ENCODE data around the gene TUBB8B.
"Not testable (repeated sequence)": the region's sequence is repeated elsewhere in the genome, so short reads cannot be mapped to it uniquely, and the experiment has no call there.

The TUBB8B gene

GRCh38 chr18:80881-81280, 31.5 kb upstream of the TUBB8B start:
- H3K9me3 ChIP-seq (ENCODE audit: control insufficient read depth in 1 of 2, low read length in 2 of 2); H3K4me3 ChIP-seq (ENCODE audit: low read depth in 1 of 2, low read length in 2 of 2); H3K27me3 ChIP-seq (ENCODE audit: low read depth, low read length); H3K27ac ChIP-seq (ENCODE audit: low read length); H3K4me1 ChIP-seq (ENCODE audit: control insufficient read depth in 1 of 2, insufficient read depth in 2 of 2, low read length in 2 of 2); H3K36me3 ChIP-seq (ENCODE audit: control insufficient read depth in 1 of 2, insufficient read depth in 2 of 2, low read length in 2 of 2): not testable (repeated sequence)

GRCh38 chr18:80202-80601, 30.8 kb upstream of the TUBB8B start:
- H3K4me1 ChIP-seq (ENCODE audit: control insufficient read depth in 1 of 2, insufficient read depth in 2 of 2, low read length in 2 of 2); H3K4me3 ChIP-seq (ENCODE audit: low read depth in 1 of 2, low read length in 2 of 2); H3K9me3 ChIP-seq (ENCODE audit: control insufficient read depth in 1 of 2, low read length in 2 of 2); H3K27me3 ChIP-seq (ENCODE audit: low read depth, low read length); H3K27ac ChIP-seq (ENCODE audit: low read length); H3K36me3 ChIP-seq (ENCODE audit: control insufficient read depth in 1 of 2, insufficient read depth in 2 of 2, low read length in 2 of 2): not testable (repeated sequence)

- H3K27ac ChIP-seq (ENCODE audit: low read length); H3K36me3 ChIP-seq (ENCODE audit: control insufficient read depth in 1 of 2, insufficient read depth in 2 of 2, low read length in 2 of 2); H3K4me3 ChIP-seq (ENCODE audit: low read depth in 1 of 2, low read length in 2 of 2); H3K4me1 ChIP-seq (ENCODE audit: control insufficient read depth in 1 of 2, insufficient read depth in 2 of 2, low read length in 2 of 2); H3K9me3 ChIP-seq (ENCODE audit: control insufficient read depth in 1 of 2, low read length in 2 of 2); H3K27me3 ChIP-seq (ENCODE audit: low read depth, low read length): not testable (repeated sequence)
Measured at GRCh38 chr18:75525-76160, 26.2 kb upstream of the TUBB8B start.

GRCh38 chr18:73181-73777, 23.9 kb upstream of the TUBB8B start:
- H3K27ac ChIP-seq (ENCODE audit: low read length); H3K27me3 ChIP-seq (ENCODE audit: low read depth, low read length); H3K36me3 ChIP-seq (ENCODE audit: control insufficient read depth in 1 of 2, insufficient read depth in 2 of 2, low read length in 2 of 2); H3K4me3 ChIP-seq (ENCODE audit: low read depth in 1 of 2, low read length in 2 of 2); H3K9me3 ChIP-seq (ENCODE audit: control insufficient read depth in 1 of 2, low read length in 2 of 2); H3K4me1 ChIP-seq (ENCODE audit: control insufficient read depth in 1 of 2, insufficient read depth in 2 of 2, low read length in 2 of 2): not testable (repeated sequence)

- H3K27me3 ChIP-seq (ENCODE audit: low read depth, low read length); H3K9me3 ChIP-seq (ENCODE audit: control insufficient read depth in 1 of 2, low read length in 2 of 2); H3K27ac ChIP-seq (ENCODE audit: low read length): not testable (repeated sequence)
Measured at GRCh38 chr18:67701-68100, 18.3 kb upstream of the TUBB8B start.

GRCh38 chr18:64279-64678, 14.9 kb upstream of the TUBB8B start:
- H3K27me3 ChIP-seq (ENCODE audit: low read depth, low read length); H3K4me1 ChIP-seq (ENCODE audit: control insufficient read depth in 1 of 2, insufficient read depth in 2 of 2, low read length in 2 of 2); H3K27ac ChIP-seq (ENCODE audit: low read length); H3K4me3 ChIP-seq (ENCODE audit: low read depth in 1 of 2, low read length in 2 of 2); H3K36me3 ChIP-seq (ENCODE audit: control insufficient read depth in 1 of 2, insufficient read depth in 2 of 2, low read length in 2 of 2); H3K9me3 ChIP-seq (ENCODE audit: control insufficient read depth in 1 of 2, low read length in 2 of 2): not testable (repeated sequence)

More at GRCh38 chr18:67701-68100, 18.3 kb upstream of the TUBB8B start:
- H3K36me3 ChIP-seq (ENCODE audit: control insufficient read depth in 1 of 2, insufficient read depth in 2 of 2, low read length in 2 of 2); H3K4me3 ChIP-seq (ENCODE audit: low read depth in 1 of 2, low read length in 2 of 2); H3K4me1 ChIP-seq (ENCODE audit: control insufficient read depth in 1 of 2, insufficient read depth in 2 of 2, low read length in 2 of 2): not testable (repeated sequence)

- H3K27ac ChIP-seq (ENCODE audit: low read length); H3K9me3 ChIP-seq (ENCODE audit: control insufficient read depth in 1 of 2, low read length in 2 of 2); H3K27me3 ChIP-seq (ENCODE audit: low read depth, low read length); H3K4me3 ChIP-seq (ENCODE audit: low read depth in 1 of 2, low read length in 2 of 2); H3K4me1 ChIP-seq (ENCODE audit: control insufficient read depth in 1 of 2, insufficient read depth in 2 of 2, low read length in 2 of 2); H3K36me3 ChIP-seq (ENCODE audit: control insufficient read depth in 1 of 2, insufficient read depth in 2 of 2, low read length in 2 of 2): not testable (repeated sequence)
Measured at GRCh38 chr18:63656-64055, 14.2 kb upstream of the TUBB8B start.

- not testable (repeated sequence) for H3K36me3 ChIP-seq (ENCODE audit: control insufficient read depth in 1 of 2, insufficient read depth in 2 of 2, low read length in 2 of 2); H3K27me3 ChIP-seq (ENCODE audit: low read depth, low read length); H3K9me3 ChIP-seq (ENCODE audit: control insufficient read depth in 1 of 2, low read length in 2 of 2); H3K27ac ChIP-seq (ENCODE audit: low read length); H3K4me1 ChIP-seq (ENCODE audit: control insufficient read depth in 1 of 2, insufficient read depth in 2 of 2, low read length in 2 of 2); H3K4me3 ChIP-seq (ENCODE audit: low read depth in 1 of 2, low read length in 2 of 2)
Measured at GRCh38 chr18:54388-54787, 5.0 kb upstream of the TUBB8B start.

GRCh38 chr18:48696-49095, 719 bp downstream of the TUBB8B start:
- not testable (repeated sequence) for H3K4me1 ChIP-seq (ENCODE audit: control insufficient read depth in 1 of 2, insufficient read depth in 2 of 2, low read length in 2 of 2); H3K36me3 ChIP-seq (ENCODE audit: control insufficient read depth in 1 of 2, insufficient read depth in 2 of 2, low read length in 2 of 2); H3K27me3 ChIP-seq (ENCODE audit: low read depth, low read length); H3K27ac ChIP-seq (ENCODE audit: low read length); H3K9me3 ChIP-seq (ENCODE audit: control insufficient read depth in 1 of 2, low read length in 2 of 2); H3K4me3 ChIP-seq (ENCODE audit: low read depth in 1 of 2, low read length in 2 of 2)

- not testable (repeated sequence) for H3K36me3 ChIP-seq (ENCODE audit: control insufficient read depth in 1 of 2, insufficient read depth in 2 of 2, low read length in 2 of 2); H3K4me1 ChIP-seq (ENCODE audit: control insufficient read depth in 1 of 2, insufficient read depth in 2 of 2, low read length in 2 of 2); H3K27me3 ChIP-seq (ENCODE audit: low read depth, low read length); H3K9me3 ChIP-seq (ENCODE audit: control insufficient read depth in 1 of 2, low read length in 2 of 2); H3K27ac ChIP-seq (ENCODE audit: low read length); H3K4me3 ChIP-seq (ENCODE audit: low read depth in 1 of 2, low read length in 2 of 2)
Measured at GRCh38 chr18:13177-13576, 36.2 kb downstream of the TUBB8B start.

GRCh38 chr18:12773-13172, 36.6 kb downstream of the TUBB8B start:
- H3K36me3 ChIP-seq (ENCODE audit: control insufficient read depth in 1 of 2, insufficient read depth in 2 of 2, low read length in 2 of 2); H3K27me3 ChIP-seq (ENCODE audit: low read depth, low read length); H3K27ac ChIP-seq (ENCODE audit: low read length); H3K4me3 ChIP-seq (ENCODE audit: low read depth in 1 of 2, low read length in 2 of 2); H3K9me3 ChIP-seq (ENCODE audit: control insufficient read depth in 1 of 2, low read length in 2 of 2); H3K4me1 ChIP-seq (ENCODE audit: control insufficient read depth in 1 of 2, insufficient read depth in 2 of 2, low read length in 2 of 2): not testable (repeated sequence)

All from muscle layer of duodenum (tissue), 2 donors.